Measurements from ENCODE around the gene P4HA1.

GRCh38 chr10:73039635-73040034, 57.0 kb downstream of the P4HA1 start:
- TF ChIP-seq POLR2A (IDR thresholded peaks at IDR 0.05) (no peak), CTCF (IDR thresholded peaks at IDR 0.05) (no peak)

All from testis (tissue), 2 donors.